Activated naive CD4-positive, alpha-beta T cell treated with anti-CD3 and anti-CD28 coated beads, Interleukin-2, amount 50 U/mL, for 72 hours (primary cell): ENCODE data around the gene SSBP3. TPM values are rescaled to one million over a fixed set of nuclear protein-coding genes. Genes with fewer than 3 reads are reported as not detected.
"Not testable (repeated sequence)": the region's sequence is repeated elsewhere in the genome, so short reads cannot be mapped to it uniquely, and the experiment has no call there.

Source experiments
- ATAC-seq, 2 donors: fragments of 150-1000 bp; cut with Tn5 transposase; 2 replicates each; pipeline ENCODE4 v1.10.0; 2021; ENCODE audit warnings: mild to moderate bottlenecking in 2 of 2, moderate library complexity in 2 of 2
- DNase-seq, 2 donors: peaks; one replicate each; pipeline ENCODE4 v3.0.0; 2021 to 2022; ENCODE audit warnings: low spot score in 2 of 2
- H3K27ac Mint-ChIP-seq, 2 donors: one replicate each; pipeline ENCODE4 v1.8.0; 2022; ENCODE audit warnings: mild to moderate bottlenecking in 2 of 2, mixed read lengths in 2 of 2
- H3K36me3 Mint-ChIP-seq, 2 donors: one replicate each; pipeline ENCODE4 v1.8.0; 2022; ENCODE audit warnings: mixed read lengths in 2 of 2
- H3K9me3 Mint-ChIP-seq, 2 donors: one replicate each; pipeline ENCODE4 v1.8.0; 2022; ENCODE audit warnings: mixed read lengths in 2 of 2
- total RNA-seq, 2 donors: library from RNA; stranded (reverse); gene quantifications; one replicate each; pipeline ENCODE4 v1.2.3, GENCODE V29; 2022

SSBP3 gene
- total RNA-seq, 2 donors from 2014 or later, result 66.1 to 80.4 TPM

GRCh38 chr1:54402896-54403295 lies 3.3 kb downstream of the SSBP3 start:
- peak overlapping the region in 1 of 2 donors; percentile 68 for H3K27ac Mint-ChIP-seq
- H3K36me3 Mint-ChIP-seq, result peaks cover 51 to 68% of the 10 kb centered on the region in 2 donors
- ATAC-seq, result no peak

GRCh38 chr1:54401799-54402198 lies 4.4 kb downstream of the SSBP3 start:
- DNase-seq (no peak), ATAC-seq (no peak)
- Mint-ChIP-seq H3K9me3 (no peaks in the 10 kb centered on the region), H3K27ac (no peak overlapping the region), H3K36me3 (peaks cover 52 to 72% of the 10 kb centered on the region in 2 donors)

More at GRCh38 chr1:54402896-54403295, 3.3 kb downstream of the SSBP3 start:
- no peak for DNase-seq
- H3K9me3 Mint-ChIP-seq, result no peaks in the 10 kb centered on the region

- Mint-ChIP-seq H3K9me3 (no peaks in the 10 kb centered on the region), H3K36me3 (peaks cover 52 to 78% of the 10 kb centered on the region in 2 donors), H3K27ac (peak overlapping the region in 1 of 2 donors; percentile 88)
- DNase-seq (no peak), ATAC-seq (peak; percentile 59 to 74)
Observed at GRCh38 chr1:54400329-54400728, 5.9 kb downstream of the SSBP3 start.

GRCh38 chr1:54399765-54400164 lies 6.4 kb downstream of the SSBP3 start:
- ATAC-seq (peak; percentile 51 to 54), DNase-seq (no peak)
- H3K27ac Mint-ChIP-seq, result peak overlapping the region in 1 of 2 donors; percentile 88
- peaks cover 52 to 78% of the 10 kb centered on the region in 2 donors for H3K36me3 Mint-ChIP-seq
- H3K9me3 Mint-ChIP-seq, result no peaks in the 10 kb centered on the region

- DNase-seq (no peak), ATAC-seq (peak; percentile 57 to 82)
- peaks cover 52 to 72% of the 10 kb centered on the region in 2 donors for H3K36me3 Mint-ChIP-seq
- H3K27ac Mint-ChIP-seq, result peak overlapping the region; percentile 61 to 88
- no peaks in the 10 kb centered on the region for H3K9me3 Mint-ChIP-seq
Observed at GRCh38 chr1:54398963-54399528, 7.1 kb downstream of the SSBP3 start.

GRCh38 chr1:54397980-54398379 lies 8.2 kb downstream of the SSBP3 start:
- DNase-seq (no peak), ATAC-seq (no peak)
- Mint-ChIP-seq H3K27ac (no peak overlapping the region), H3K36me3 (peaks cover 46 to 61% of the 10 kb centered on the region in 2 donors), H3K9me3 (no peaks in the 10 kb centered on the region)

- no peaks in the 10 kb centered on the region for H3K9me3 Mint-ChIP-seq
- DNase-seq, result no peak
- H3K27ac Mint-ChIP-seq, result no peak overlapping the region
- ATAC-seq, result no peak
- peaks cover 38 to 53% of the 10 kb centered on the region in 2 donors for H3K36me3 Mint-ChIP-seq
Observed at GRCh38 chr1:54397090-54397591, 9.1 kb downstream of the SSBP3 start.

GRCh38 chr1:54396261-54396933 lies 9.8 kb downstream of the SSBP3 start:
- peaks cover 30 to 45% of the 10 kb centered on the region in 2 donors for H3K36me3 Mint-ChIP-seq
- H3K9me3 Mint-ChIP-seq, result no peaks in the 10 kb centered on the region
- DNase-seq (no peak), ATAC-seq (no peak)
- H3K27ac Mint-ChIP-seq, result no peak overlapping the region

- no peaks in the 10 kb centered on the region for H3K9me3 Mint-ChIP-seq
- no peak overlapping the region for H3K27ac Mint-ChIP-seq
- peaks cover 21 to 37% of the 10 kb centered on the region in 2 donors for H3K36me3 Mint-ChIP-seq
- DNase-seq (no peak), ATAC-seq (no peak)
Observed at GRCh38 chr1:54395281-54395934, 10.8 kb downstream of the SSBP3 start.

GRCh38 chr1:54394104-54394503 lies 12.1 kb downstream of the SSBP3 start:
- H3K9me3 Mint-ChIP-seq, result no peaks in the 10 kb centered on the region
- no peak overlapping the region for H3K27ac Mint-ChIP-seq
- peaks cover 13 to 29% of the 10 kb centered on the region in 2 donors for H3K36me3 Mint-ChIP-seq
- no peak for ATAC-seq
- no peak for DNase-seq

GRCh38 chr1:54392401-54392800 lies 13.8 kb downstream of the SSBP3 start:
- H3K27ac Mint-ChIP-seq, result no peak overlapping the region
- H3K36me3 Mint-ChIP-seq, result peaks cover 0 to 13% of the 10 kb centered on the region in 2 donors
- no peak for ATAC-seq
- DNase-seq, result no peak
- no peaks in the 10 kb centered on the region for H3K9me3 Mint-ChIP-seq

GRCh38 chr1:54391450-54392209 lies 14.6 kb downstream of the SSBP3 start:
- Mint-ChIP-seq H3K36me3 (peaks cover 0 to 13% of the 10 kb centered on the region in 2 donors), H3K27ac (no peak overlapping the region), H3K9me3 (no peaks in the 10 kb centered on the region)
- DNase-seq, result no peak
- ATAC-seq, result no peak

- ATAC-seq, result no peak
- H3K27ac Mint-ChIP-seq, result no peak overlapping the region
- no peaks in the 10 kb centered on the region for H3K9me3 Mint-ChIP-seq
- H3K36me3 Mint-ChIP-seq, result peaks cover 0 to 7% of the 10 kb centered on the region in 2 donors
- no peak for DNase-seq
Observed at GRCh38 chr1:54390655-54391054, 15.5 kb downstream of the SSBP3 start.

GRCh38 chr1:54389608-54390007 lies 16.6 kb downstream of the SSBP3 start:
- not testable (repeated sequence) for H3K27ac Mint-ChIP-seq, H3K36me3 Mint-ChIP-seq

GRCh38 chr1:54387419-54387818 lies 18.8 kb downstream of the SSBP3 start:
- no peaks in the 10 kb centered on the region for H3K9me3 Mint-ChIP-seq
- peaks cover 0 to 7% of the 10 kb centered on the region in 2 donors for H3K36me3 Mint-ChIP-seq
- ATAC-seq (no peak), DNase-seq (no peak)
- H3K27ac Mint-ChIP-seq, result no peak overlapping the region

More at GRCh38 chr1:54389608-54390007, 16.6 kb downstream of the SSBP3 start:
- not testable (repeated sequence) for DNase-seq, ATAC-seq, H3K9me3 Mint-ChIP-seq

- H3K27ac Mint-ChIP-seq, result no peak overlapping the region
- H3K36me3 Mint-ChIP-seq, result peaks cover 0 to 7% of the 10 kb centered on the region in 2 donors
- ATAC-seq (no peak), DNase-seq (no peak)
- H3K9me3 Mint-ChIP-seq, result no peaks in the 10 kb centered on the region
Observed at GRCh38 chr1:54385727-54386022, 20.5 kb downstream of the SSBP3 start.
